ENCODE data around the gene ADGRL4.
"Not testable (repeated sequence)": the region's sequence is repeated elsewhere in the genome, so short reads cannot be mapped to it uniquely, and the experiment has no call there.

Gene ADGRL4

DNA sequence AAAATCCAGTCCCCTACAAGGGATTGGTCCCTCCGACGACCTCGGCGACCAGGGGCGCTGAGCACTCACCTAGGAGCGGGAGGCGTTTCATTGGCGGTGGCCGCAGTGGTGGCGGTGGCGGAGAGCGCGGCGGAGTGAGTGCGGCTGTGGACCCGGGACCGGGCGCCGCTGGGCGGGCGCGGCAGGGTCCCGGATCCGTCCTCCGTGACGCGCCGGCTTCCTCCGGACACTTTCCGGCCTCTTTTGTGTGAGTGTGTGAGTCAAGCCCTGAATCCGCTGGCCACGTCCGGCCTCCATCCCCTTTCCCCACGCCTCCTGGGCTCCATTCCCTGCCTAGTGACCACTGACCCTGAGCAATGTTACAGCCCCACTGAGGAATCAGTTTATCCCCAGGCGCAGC, at the start of gene ADGRL4:
TSS of gene ADGRL4 (minus strand) at position 167 of the 400 bp plus-strand sequence. CDS start at position 91, 76 bp downstream.
- DNase-seq (ENCODE audit: low read depth in 3 of 3): no peak

DNA sequence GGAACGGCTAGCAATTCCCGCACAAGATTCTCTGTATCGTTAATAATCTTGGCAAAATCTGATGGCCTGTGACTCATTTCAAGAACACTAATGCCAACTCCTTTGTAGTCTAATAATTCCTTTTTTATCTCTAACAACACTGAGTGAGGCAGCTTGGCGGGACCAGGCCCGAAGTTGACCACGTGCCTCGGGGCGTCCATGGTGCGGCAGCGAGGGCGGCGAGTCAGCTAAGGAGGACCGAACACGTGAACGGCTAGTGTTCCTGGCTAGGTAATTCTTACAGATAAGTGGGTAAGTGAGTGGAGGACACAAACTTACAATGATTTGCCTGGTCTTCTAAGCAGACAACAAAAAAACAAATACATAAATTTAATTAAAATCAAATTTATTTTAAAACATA, 49.3 kb upstream of the ADGRL4 start:
- DNase-seq (ENCODE audit: low read depth in 3 of 3): no peak

DNA sequence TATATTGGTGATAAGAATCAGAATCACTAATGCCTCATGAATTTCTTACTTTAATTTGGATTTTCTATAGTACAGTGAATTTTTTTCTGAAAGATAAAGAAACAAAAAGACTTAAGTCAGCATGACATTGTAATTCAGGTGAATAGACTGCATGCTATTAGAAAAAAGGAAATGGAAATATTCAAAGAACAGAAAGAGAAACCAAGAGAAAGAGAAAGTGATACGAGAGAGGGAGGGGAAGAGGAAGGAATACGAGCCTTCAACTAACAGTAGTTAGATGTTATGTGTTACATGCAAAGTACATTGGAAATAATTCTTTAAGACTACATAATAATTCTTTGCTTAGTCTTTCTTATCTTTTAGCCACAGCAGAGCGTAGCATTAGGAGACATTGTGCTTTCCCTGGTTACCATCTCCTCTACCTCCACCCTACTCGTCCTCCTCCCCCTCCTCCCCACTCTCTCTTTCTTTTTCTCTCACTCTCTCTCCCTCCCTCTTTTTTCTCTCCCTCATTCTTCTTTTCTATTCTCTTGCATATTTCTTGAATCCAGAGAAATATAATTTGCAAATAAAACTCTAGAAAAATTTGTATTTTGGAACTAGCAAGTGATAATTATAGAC, 46.4 kb upstream of the ADGRL4 start:
- no peak for DNase-seq (ENCODE audit: low read depth in 3 of 3)

DNA sequence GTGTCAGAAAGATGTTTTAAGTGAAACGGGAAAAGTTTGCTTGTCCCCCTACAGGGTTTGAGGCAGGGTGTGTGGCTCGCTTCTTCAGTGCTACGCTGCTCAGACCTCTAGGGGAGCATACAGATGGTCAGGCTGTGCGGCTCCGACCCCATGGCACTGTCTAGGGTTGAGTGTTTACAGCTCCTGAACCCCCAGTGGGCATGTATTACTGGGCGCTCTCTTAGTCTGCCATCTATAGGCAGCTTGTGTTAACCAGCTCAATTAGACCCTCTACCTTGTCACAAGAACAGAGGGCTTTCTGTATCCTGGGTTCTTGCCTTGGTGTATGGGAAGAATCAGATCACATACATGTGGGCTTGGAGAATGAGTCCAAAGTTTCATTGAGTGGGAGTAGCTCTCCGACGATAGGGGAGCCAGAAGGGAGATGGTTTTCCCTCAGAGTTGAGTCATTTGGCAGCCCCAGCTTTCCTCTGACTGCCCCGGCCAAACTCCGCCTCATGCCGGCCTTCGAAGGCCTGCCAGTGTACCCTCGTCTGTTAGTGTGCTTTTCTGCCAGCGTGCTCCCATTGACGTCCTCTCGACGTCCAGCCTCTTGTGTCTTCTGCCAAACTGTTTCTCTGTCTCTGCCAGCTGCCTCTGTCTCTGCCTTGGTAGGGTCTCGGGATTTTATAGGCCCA, 38.6 kb upstream of the ADGRL4 start:
- DNase-seq (ENCODE audit: low read depth in 3 of 3): no peak

- DNase-seq (ENCODE audit: low read depth in 3 of 3): no peak
Observed at GRCh38 chr1:79043506-79043905, 37.0 kb upstream of the ADGRL4 start.

DNA sequence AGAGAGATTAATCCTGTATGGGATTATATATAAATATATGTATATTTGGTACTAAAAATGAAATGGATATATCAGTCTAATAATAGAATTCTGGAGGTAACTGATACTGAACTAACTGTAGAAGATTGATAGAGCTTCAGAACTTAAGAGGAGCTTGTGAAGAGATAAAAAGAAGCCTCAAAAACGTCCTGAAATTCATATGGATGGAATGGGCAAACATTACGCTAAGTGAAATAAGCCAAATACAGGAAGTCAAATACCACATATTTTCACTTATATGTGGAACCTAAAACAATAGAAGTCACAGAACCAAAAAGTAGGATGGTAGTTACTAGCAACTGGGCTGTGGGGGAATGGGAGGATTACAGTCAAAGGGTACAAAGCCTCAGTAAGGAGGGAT, 36.0 kb upstream of the ADGRL4 start:
- DNase-seq (ENCODE audit: low read depth in 3 of 3): no peak

DNA sequence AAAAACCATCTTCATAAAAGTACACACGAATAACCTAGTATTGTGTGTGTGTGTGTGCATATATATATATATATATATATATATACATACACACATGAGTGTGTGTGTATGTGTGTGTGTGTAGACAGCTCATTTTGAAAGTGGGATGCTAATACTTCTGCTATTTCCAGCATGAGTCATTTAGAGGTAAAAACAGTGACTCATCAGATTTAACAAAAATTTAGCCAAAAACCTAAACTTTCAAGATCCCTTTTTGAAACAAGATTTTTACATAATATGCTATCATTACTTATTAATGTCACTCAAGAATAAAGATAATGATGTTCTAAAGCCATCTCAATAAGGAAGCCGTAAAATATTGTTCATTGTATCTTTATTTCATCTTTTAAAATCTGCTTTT, 35.6 kb upstream of the ADGRL4 start:
- no peak for DNase-seq (ENCODE audit: low read depth in 3 of 3)

GRCh38 chr1:79041666-79042065, 35.1 kb upstream of the ADGRL4 start:
- DNase-seq (ENCODE audit: low read depth in 3 of 3): no peak

DNA sequence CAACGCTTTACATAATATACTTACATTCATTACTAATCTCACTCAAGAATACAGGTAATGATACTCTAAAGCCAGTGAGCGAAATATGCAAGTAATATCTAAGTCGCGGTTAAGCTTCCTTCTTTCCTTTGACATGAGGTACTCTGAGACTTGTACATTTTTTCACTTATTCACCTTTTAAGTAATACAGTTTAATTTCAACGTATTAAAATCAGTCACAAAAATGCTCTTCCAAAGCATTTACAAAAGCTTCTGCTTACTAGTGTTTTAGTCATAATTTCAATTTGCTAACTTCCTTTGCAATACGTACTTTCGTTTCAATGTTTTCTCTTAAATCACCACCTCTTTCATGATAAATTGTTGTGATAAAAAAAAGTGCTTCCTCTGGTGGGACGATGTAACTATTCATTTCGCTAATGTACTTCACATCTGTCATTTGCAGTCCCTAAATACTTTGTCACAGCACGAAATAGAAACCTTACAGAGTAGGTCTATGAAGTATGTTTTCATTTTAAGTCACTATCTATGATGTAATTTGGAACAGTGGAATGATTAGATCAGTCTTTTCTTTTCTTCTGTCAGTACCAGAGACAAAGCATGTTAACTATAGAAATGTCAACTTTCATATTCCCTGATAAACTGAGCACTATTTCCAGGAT, 34.0 kb upstream of the ADGRL4 start:
- DNase-seq (ENCODE audit: low read depth in 3 of 3): no peak

DNA sequence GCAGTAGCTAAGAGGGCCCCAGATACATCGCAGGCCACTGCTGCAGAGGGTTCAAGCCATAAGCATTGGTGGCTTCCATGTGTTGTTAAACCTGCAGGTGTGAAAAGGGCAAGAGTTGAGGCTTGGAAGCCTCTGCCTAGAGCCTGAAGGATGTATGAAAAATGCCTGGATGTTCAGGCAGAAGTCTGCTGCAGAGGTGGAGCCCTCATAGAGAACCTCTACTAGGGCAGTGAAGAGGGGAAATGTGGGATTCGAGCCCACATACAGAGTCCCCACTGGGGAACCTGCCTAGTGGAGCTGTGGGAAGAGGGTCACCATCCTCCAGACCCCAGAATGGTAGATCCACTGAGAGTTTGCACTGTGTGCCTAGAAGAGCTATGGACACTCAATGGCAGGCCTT, 30.6 kb upstream of the ADGRL4 start:
- DNase-seq (ENCODE audit: low read depth in 3 of 3): no peak

GRCh38 chr1:79012500-79012899, 6.0 kb upstream of the ADGRL4 start:
- no peak for DNase-seq (ENCODE audit: low read depth in 3 of 3)

DNA sequence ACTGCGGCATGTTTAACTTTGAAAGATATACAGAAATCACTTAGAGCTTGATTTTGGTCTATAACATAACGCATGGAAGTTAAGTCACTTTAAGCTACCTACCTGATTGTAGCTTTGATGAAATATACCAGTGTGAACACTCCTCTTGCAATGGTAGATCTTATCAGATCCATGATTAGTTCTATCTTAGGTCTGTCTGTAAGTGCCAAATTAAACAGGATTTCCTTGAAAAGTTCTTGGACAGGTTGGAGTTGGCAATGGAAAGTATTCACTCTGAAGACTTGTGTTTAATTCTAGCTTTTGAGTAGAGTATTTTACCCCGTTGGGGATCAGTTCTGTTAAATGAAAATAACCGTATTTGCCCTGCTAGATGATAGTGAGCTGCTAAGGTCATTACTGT, 4.1 kb upstream of the ADGRL4 start:
- DNase-seq (ENCODE audit: low read depth in 3 of 3): no peak

- DNase-seq (ENCODE audit: low read depth in 3 of 3): no peak
Observed at GRCh38 chr1:79005945-79006344, 585 bp downstream of the ADGRL4 start.

- DNase-seq (ENCODE audit: low read depth in 3 of 3): no peak
Observed at GRCh38 chr1:79004916-79005315, 1.6 kb downstream of the ADGRL4 start.

GRCh38 chr1:78996791-78997190, 9.7 kb downstream of the ADGRL4 start:
- DNase-seq (ENCODE audit: low read depth in 3 of 3): no peak

DNA sequence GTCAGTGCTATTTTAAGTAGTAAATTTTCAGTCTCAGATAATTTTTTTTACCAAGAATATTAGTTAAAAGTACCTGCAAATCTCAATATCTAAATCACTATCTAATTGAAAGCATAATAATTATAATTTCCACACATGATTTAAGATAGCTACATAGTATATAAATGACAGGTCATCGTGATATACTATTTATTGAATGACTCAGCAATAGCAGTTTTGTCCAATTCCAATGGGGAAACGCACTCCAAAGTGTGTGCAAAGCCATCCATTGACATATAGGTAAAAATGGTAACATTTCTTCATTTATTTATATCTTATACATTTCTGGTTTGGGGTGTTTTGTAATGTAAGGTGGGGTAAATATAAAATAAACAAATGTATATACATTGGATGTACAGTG, 19.5 kb downstream of the ADGRL4 start:
- DNase-seq (ENCODE audit: low read depth in 3 of 3): no peak

DNA sequence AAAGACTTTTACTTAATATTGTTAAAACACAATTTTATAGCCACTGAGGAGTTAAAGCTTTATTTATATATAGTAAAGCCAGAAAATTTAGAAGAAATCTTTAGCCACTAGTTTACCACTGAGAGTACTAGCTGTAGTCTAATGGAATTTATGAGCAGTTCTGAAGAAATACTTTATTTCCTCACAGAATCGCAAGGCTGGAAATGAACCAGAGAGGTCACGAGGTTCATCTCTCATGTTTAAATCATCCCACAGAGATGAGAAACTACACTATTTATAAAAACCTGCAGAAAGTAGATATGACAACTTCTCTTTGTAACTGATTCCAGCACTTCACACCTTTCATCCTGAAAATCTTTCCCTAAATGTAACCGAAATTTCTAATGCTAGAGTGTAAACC, 26.0 kb downstream of the ADGRL4 start:
- DNase-seq (ENCODE audit: low read depth in 3 of 3): no peak

GRCh38 chr1:78972723-78973122, 33.8 kb downstream of the ADGRL4 start:
- DNase-seq (ENCODE audit: low read depth in 3 of 3): no peak

DNA sequence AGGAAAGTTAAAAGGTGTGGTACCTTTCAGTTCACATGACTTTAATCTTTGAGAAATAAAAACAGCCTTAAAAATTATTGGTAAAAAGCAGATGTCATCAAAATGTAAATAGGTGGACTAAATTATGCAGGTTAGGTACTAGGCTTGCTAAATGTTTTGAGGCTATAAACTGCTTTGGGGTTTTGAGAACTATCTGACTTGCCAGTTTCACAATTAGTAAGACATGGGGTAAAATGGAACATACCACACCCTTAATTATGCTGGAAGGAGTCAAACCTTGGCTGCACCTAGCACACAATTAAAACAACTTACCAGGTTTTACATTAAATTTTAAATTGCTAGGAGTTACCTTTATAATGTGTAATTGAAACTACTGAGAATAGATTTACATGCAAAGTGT, 39.4 kb downstream of the ADGRL4 start:
- not testable (repeated sequence) for DNase-seq (ENCODE audit: low read depth in 3 of 3)

DNA sequence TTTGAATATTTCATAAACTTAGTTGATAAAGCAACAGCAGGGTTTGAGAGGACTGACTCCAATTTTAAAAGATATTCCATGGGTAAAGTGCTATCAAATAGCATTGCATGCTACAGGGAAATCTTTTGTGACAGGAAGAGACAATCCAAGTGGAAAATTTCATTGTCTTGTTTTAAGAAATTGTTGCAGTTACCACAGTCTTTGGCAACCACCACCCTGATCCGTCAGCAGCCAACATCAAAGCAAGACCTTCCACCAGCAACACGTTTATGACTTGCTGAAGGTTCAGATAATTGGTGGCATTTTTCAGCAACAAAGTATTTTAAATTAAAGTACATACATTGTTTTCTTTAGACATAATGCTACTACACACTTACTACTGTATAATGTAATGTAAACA, 47.8 kb downstream of the ADGRL4 start:
- no peak for DNase-seq (ENCODE audit: low read depth in 3 of 3)

DNA sequence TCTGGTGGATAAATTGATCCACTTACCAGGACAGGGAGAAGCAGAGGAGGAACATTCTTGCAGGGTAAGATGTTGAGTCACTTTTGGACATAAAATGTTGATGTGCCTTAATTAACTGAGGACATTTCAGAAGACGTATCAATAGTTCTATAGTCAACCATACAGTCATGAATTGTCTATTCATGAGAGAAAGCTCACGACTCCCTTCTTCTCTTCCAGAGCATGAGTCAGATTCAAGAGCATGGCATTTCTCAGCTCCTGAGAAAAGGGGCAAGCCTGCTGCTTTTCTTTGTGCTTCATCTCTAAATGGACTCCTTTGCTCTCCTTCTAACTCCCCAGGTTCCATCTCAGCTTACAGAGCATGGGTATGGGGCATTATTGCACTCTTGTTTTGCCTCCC, 55.7 kb downstream of the ADGRL4 start:
- no peak for DNase-seq (ENCODE audit: low read depth in 3 of 3)

DNA sequence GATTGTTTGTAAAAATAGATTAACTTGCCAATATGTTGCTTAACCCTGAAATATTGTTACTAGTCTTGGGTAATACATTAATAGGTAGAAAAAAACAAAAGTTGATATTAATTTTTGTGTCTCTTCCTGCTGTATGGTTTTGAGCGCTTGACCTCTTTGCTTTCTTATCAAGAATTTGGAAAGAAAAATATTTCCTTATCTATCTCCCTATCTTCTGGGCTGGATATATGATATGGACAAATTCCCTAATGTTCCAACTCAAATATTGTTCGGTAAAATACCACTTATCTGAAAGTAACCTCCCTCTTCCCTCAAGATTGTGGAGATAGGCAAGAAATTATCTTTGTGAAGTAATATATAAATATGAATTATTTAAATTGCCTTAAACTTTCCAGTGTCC, 57.3 kb downstream of the ADGRL4 start:
- DNase-seq (ENCODE audit: low read depth in 3 of 3): no peak

DNA sequence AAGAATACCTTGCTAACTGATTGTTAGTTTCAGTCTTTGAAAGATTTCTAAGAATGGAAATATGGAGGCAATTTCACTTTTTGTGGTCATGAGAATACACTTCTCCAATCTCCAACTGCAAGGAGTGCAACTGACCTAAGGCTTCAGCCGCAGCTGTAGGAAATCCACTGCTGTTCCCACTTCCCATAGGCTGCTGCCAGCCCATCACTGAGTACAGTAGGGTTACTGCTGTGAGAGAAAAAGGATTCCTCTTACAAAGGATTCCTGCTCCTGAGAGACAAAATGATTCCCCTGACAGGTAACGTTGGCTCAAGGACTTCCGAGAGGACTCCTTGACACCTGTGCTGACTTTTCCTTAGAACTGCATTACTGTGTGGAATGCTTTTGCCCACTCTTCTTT, 87.4 kb downstream of the ADGRL4 start:
- DNase-seq (ENCODE audit: low read depth in 3 of 3): no peak
